Mammary epithelial cell (primary cell): ENCODE measurements around the gene RARA.

Experiments used
- EZH2 ChIP-seq: IDR thresholded peaks from 2 replicates; pipeline ENCODE4 v1.6.1; 2012; ENCODE audit warnings: low read length, inconsistent platforms, borderline replicate concordance
- TF ChIP-seq, protein P1 (sequence below), 2 donors: IDR thresholded peaks in 1 of 2; conservative IDR thresholded peaks in 1 of 2; 2 replicates each; pipeline ENCODE4 v1.5.1; 2011 to 2012; ENCODE audit warnings: inconsistent platforms in 2 of 2, low read length in 2 of 2, mild to moderate bottlenecking in 2 of 2, control low read depth in 1 of 2, low read depth in 1 of 2; ENCODE audit not compliant: insufficient read depth in 1 of 2; ENCODE audit errors: extremely low read depth in 1 of 2

DNA sequence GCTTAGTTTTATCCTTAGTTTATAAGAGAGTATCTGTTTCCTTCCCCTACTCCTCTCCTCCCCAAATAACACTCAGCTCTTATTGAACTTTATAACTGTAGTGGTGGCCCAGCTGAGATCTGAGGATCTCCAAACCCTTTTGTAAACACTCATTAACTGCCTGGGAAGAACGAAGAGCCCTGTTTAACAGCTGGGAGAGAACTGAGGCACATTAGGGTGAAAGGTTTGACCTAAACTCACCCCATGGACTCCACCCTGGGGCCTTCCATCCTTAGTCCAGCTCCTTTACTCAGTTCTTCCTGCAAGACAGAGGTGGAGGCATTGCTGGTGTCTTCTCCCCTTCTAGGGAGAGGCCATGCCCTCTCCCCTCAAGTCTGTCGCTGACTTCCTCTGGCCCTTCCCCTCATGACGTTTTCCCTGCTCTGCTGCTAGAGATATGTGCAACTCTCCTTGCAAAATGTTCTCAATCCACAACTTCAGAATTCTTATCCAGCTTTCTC, 1.2 kb upstream of the RARA start:
- TF ChIP-seq, protein P1, sequence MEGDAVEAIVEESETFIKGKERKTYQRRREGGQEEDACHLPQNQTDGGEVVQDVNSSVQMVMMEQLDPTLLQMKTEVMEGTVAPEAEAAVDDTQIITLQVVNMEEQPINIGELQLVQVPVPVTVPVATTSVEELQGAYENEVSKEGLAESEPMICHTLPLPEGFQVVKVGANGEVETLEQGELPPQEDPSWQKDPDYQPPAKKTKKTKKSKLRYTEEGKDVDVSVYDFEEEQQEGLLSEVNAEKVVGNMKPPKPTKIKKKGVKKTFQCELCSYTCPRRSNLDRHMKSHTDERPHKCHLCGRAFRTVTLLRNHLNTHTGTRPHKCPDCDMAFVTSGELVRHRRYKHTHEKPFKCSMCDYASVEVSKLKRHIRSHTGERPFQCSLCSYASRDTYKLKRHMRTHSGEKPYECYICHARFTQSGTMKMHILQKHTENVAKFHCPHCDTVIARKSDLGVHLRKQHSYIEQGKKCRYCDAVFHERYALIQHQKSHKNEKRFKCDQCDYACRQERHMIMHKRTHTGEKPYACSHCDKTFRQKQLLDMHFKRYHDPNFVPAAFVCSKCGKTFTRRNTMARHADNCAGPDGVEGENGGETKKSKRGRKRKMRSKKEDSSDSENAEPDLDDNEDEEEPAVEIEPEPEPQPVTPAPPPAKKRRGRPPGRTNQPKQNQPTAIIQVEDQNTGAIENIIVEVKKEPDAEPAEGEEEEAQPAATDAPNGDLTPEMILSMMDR (conservative IDR thresholded peaks at IDR 0.05 in 1 of 2, IDR thresholded peaks at IDR 0.05 in 1 of 2; ENCODE audit: extremely low read depth in 1 of 2, insufficient read depth in 1 of 2, low read depth in 1 of 2, low read length in 2 of 2): no peak
- TF ChIP-seq EZH2: no peak
